Measurements from ENCODE around the gene CCM2. TPM values are rescaled to one million over a fixed set of nuclear protein-coding genes. Genes with fewer than 3 reads are reported as not detected.

Gene CCM2
- total and polyA plus RNA-seq, 4 donors, result 21.7 to 57.6 (median 51.1) TPM

GRCh38 chr7:44979481-44980392 is 20.3 kb upstream of the CCM2 start:
- Histone ChIP-seq H3K9ac (ENCODE audit: insufficient read depth in 1 of 2, low read length in 2 of 2) (no peak overlapping the region), H3K36me3 (ENCODE audit: control insufficient read depth in 4 of 4, insufficient read depth in 4 of 4, low read length in 4 of 4) (peaks cover 11 to 40% (median 18%) of the 10 kb centered on the region in 4 donors), H3K4me3 (no peak overlapping the region), H3K4me1 (ENCODE audit: control insufficient read depth in 5 of 5, insufficient read depth in 5 of 5, low read length in 5 of 5) (peaks cover 0 to 34% (median 3%) of the 10 kb centered on the region in 5 donors), H3K27me3 (ENCODE audit: control insufficient read depth in 3 of 3, insufficient read depth in 3 of 3, low read length in 2 of 3) (no peaks in the 10 kb centered on the region), H3K9me3 (ENCODE audit: control insufficient read depth in 4 of 4, insufficient read depth in 3 of 4, low read length in 3 of 4) (no peaks in the 10 kb centered on the region), H3K27ac (ENCODE audit: low read depth in 1 of 2, low read length in 1 of 2) (peak overlapping the region in 1 of 2 donors; percentile 93)
- TF ChIP-seq, protein P1, sequence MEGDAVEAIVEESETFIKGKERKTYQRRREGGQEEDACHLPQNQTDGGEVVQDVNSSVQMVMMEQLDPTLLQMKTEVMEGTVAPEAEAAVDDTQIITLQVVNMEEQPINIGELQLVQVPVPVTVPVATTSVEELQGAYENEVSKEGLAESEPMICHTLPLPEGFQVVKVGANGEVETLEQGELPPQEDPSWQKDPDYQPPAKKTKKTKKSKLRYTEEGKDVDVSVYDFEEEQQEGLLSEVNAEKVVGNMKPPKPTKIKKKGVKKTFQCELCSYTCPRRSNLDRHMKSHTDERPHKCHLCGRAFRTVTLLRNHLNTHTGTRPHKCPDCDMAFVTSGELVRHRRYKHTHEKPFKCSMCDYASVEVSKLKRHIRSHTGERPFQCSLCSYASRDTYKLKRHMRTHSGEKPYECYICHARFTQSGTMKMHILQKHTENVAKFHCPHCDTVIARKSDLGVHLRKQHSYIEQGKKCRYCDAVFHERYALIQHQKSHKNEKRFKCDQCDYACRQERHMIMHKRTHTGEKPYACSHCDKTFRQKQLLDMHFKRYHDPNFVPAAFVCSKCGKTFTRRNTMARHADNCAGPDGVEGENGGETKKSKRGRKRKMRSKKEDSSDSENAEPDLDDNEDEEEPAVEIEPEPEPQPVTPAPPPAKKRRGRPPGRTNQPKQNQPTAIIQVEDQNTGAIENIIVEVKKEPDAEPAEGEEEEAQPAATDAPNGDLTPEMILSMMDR (IDR thresholded peaks at IDR 0.05; ENCODE audit: control extremely low read depth, extremely low read depth), result no peak
- 52 to 56% methylated on average over 8 of the region's 8 CpGs for WGBS, 2 donors
- DNase-seq, result no peak
- ATAC-seq (ENCODE audit: insufficient read depth, low FRiP score), result peak; percentile 5

- WGBS, 2 donors, result 25% methylated on average over 8 of the region's 8 CpGs
These were observed 19.5 kb upstream of the CCM2 start for GRCh38 chr7:44980393-44981034.

DNA sequence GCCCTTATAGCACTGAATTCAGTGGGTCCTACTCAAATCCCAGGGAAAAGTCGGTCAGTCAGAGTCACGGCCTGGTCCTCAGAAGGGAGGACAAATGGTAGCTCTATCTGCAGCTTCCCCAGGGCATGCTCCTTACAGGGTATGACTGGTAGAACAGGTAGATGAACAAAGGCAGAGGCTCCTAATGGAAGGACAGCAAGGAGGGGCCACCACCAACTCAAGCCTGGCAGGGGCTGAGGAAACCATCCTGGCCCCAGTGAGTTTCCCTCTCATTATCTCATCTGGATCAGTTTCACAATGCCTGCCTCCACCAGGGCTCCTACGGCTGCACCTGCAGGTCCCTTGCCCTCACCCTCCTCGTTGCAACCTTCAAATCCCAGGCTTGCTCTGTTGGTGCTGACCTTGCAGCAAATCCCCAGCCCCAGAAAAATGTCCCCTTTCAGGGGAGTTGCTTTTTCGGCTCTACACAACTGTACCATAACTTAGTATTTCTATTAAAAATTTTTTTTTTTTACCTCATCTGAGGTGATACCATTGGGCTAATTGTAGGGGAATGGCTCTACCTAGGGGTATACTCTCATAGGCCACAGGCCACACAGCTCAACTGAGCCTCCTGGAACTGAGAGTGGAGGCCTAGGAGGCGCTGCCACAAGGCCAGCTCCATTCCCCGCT is 18.8 kb upstream of the CCM2 start:
- H3K9me3 ChIP-seq (ENCODE audit: control insufficient read depth in 4 of 4, insufficient read depth in 3 of 4, low read length in 3 of 4), result no peaks in the 10 kb centered on the region
- H3K4me1 ChIP-seq (ENCODE audit: control insufficient read depth in 5 of 5, insufficient read depth in 5 of 5, low read length in 5 of 5), result peaks cover 0 to 34% (median 7%) of the 10 kb centered on the region in 5 donors
- peak overlapping the region in 1 of 2 donors; percentile 93 for H3K27ac ChIP-seq (ENCODE audit: low read depth in 1 of 2, low read length in 1 of 2)
- ATAC-seq (ENCODE audit: insufficient read depth, low FRiP score) (no peak), DNase-seq (no peak)
- WGBS, 2 donors, result 72 to 81% methylated on average over 7 of the region's 7 CpGs
- TF ChIP-seq, protein P1 (IDR thresholded peaks at IDR 0.05; ENCODE audit: control extremely low read depth, extremely low read depth), result no peak
- no peak overlapping the region for H3K9ac ChIP-seq (ENCODE audit: insufficient read depth in 1 of 2, low read length in 2 of 2)
- no peaks in the 10 kb centered on the region for H3K27me3 ChIP-seq (ENCODE audit: control insufficient read depth in 3 of 3, insufficient read depth in 3 of 3, low read length in 2 of 3)
- H3K4me3 ChIP-seq, result no peak overlapping the region
- H3K36me3 ChIP-seq (ENCODE audit: control insufficient read depth in 4 of 4, insufficient read depth in 4 of 4, low read length in 4 of 4), result peaks cover 11 to 37% (median 21%) of the 10 kb centered on the region in 4 donors

More at GRCh38 chr7:44980393-44981034, 19.5 kb upstream of the CCM2 start:
- Histone ChIP-seq H3K27me3 (ENCODE audit: control insufficient read depth in 3 of 3, insufficient read depth in 3 of 3, low read length in 2 of 3) (no peaks in the 10 kb centered on the region), H3K4me3 (no peak overlapping the region), H3K36me3 (ENCODE audit: control insufficient read depth in 4 of 4, insufficient read depth in 4 of 4, low read length in 4 of 4) (peaks cover 11 to 43% (median 21%) of the 10 kb centered on the region in 4 donors), H3K4me1 (ENCODE audit: control insufficient read depth in 5 of 5, insufficient read depth in 5 of 5, low read length in 5 of 5) (peaks cover 0 to 35% (median 7%) of the 10 kb centered on the region in 5 donors), H3K27ac (ENCODE audit: low read depth in 1 of 2, low read length in 1 of 2) (peak overlapping the region in 1 of 2 donors; percentile 93), H3K9ac (ENCODE audit: insufficient read depth in 1 of 2, low read length in 2 of 2) (no peak overlapping the region), H3K9me3 (ENCODE audit: control insufficient read depth in 4 of 4, insufficient read depth in 3 of 4, low read length in 3 of 4) (no peaks in the 10 kb centered on the region)
- peak; percentile 79 to 92 (median 90) for DNase-seq
- peak; percentile 69 for ATAC-seq (ENCODE audit: insufficient read depth, low FRiP score)
- TF ChIP-seq, protein P1 (IDR thresholded peaks at IDR 0.05; ENCODE audit: control extremely low read depth, extremely low read depth), result no peak

All from lung (tissue), 12 donors.